Mesodermal cell (in vitro differentiated cells): Measurements from ENCODE around the gene RAET1L.

Experiments
- H3K27ac ChIP-seq: 2 replicates; pipeline ENCODE4 v1.7.0; 2013; ENCODE audit warnings: mild to moderate bottlenecking, low read depth, low read length, moderate library complexity; ENCODE audit not compliant: severe bottlenecking
- H3K36me3 ChIP-seq: 2 replicates; pipeline ENCODE4 v1.7.1; 2013; ENCODE audit warnings: mild to moderate bottlenecking, low read length, moderate library complexity; ENCODE audit not compliant: control insufficient read depth, insufficient read depth
- H3K4me1 ChIP-seq: one replicate; pipeline ENCODE4 v1.7.1; 2013; ENCODE audit warnings: mild to moderate bottlenecking, low read length; ENCODE audit not compliant: insufficient read depth, control insufficient read depth, poor library complexity, severe bottlenecking
- H3K4me3 ChIP-seq: 2 replicates; pipeline ENCODE4 v1.7.0; 2013; ENCODE audit warnings: low read length, control low read depth, mild to moderate bottlenecking; ENCODE audit not compliant: insufficient read depth, poor library complexity, severe bottlenecking; ENCODE audit errors: extremely low read depth
- H3K9me3 ChIP-seq: 2 replicates; pipeline ENCODE4 v1.7.1; 2013; ENCODE audit warnings: mild to moderate bottlenecking, low read length, moderate library complexity; ENCODE audit not compliant: control insufficient read depth
- WGBS, 2 experiments: methylation state at CpG; one replicate each; pipeline ENCODE4 v1.1.5; 2013; ENCODE audit warnings: missing lambda C conversion rate in 2 of 2; ENCODE audit not compliant: insufficient coverage in 2 of 2; 5-methylcytosine and 5-hydroxymethylcytosine counted together

Gene RAET1L

DNA sequence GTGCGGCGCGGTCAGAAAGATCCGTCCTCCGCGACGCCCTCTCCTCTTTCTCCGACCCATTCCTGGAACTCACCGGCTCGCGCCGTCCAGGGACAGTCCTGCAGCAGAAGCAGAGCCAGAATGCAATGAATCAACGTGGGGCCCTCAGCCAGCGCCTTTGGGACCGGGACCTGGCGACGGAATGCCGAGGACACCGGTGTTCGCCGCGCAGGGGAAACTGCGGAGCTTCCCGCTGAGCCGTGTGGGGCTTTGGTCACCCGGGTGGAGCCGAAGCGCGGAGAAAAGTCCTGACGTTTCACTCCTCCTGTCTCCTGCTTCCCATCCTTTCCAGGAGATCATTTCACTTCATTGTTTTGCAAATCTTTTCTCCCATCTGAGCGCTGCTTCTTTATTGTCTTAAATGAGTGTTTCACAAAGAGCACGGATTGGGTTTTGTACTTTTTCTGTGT is 35.1 kb downstream of the RAET1L start:
- Histone ChIP-seq H3K4me3 (no peak overlapping the region), H3K36me3 (no peaks in the 10 kb centered on the region), H3K27ac (no peak overlapping the region), H3K9me3 (no peaks in the 10 kb centered on the region), H3K4me1 (peaks cover 4% of the 10 kb centered on the region)
- WGBS, 2 experiments = 1 to 2% methylated on average over 23 to 29 of the region's 32 CpGs

DNA sequence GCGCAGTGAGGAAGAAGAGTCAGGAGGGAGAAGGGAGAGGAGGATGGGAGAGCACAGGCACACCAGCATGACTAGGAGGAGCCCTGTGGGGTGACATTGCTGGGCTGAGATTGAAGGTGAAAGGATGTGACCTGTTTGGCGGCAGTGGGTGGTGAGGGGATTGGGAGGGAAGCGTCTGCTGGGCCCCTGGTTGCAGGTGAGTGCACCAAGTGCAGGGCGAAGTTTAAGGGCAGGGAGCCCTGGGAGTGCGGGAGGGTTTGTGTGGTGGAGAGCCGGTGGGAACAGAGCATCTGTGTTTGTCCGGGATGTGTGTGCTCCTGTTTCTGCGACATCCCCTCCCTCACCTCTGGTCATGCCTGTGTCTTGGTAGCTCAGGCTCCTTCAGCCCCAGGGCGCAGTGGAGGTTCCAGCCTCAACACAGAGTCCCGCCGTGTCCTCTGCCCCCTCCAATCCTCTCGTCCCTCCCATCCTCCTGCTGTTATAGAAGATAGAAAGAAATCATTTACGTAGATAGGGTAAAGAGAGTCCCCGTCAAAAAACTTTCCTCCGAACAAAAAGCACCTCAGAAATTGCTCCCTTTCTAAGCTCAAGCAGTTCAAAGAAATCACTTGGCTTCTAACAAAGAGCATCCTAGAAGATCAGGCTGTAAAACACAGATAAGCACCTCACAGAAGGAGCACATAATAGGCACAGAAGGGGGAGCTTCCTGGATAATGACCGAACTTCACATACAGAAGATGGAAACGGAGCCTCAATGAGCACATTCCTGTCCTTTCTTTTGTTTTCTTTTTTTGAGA is 36.6 kb downstream of the RAET1L start:
- Histone ChIP-seq H3K4me1 (peaks cover 4% of the 10 kb centered on the region), H3K4me3 (no peak overlapping the region), H3K27ac (no peak overlapping the region), H3K9me3 (no peaks in the 10 kb centered on the region), H3K36me3 (no peaks in the 10 kb centered on the region)
- whole genome bisulfite sequencing, 2 experiments = 2 to 4% methylated on average over 4 to 7 of the region's 17 CpGs

DNA sequence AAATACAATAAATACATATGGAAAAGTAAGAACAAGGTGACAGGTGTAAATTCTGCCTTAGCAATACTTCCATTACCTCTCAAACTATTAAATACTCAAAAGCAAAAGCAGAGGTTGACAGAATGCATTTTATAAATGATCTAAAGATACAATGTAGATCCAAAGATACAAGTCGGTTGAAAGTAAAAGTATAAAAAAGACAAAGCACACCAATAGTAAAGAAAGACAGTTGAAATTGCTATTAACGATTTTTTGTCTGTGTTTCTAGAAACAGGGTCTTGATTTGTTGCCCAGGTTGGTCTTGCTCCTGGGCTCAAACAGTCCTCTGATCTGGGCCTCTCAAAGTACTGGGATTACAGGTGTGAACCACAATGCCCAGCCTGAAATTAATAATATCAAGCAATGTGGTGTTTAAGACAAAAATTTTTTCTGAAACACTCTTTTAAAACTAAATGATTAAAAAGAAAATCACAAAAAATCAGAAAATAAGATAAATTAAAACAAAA is 37.7 kb downstream of the RAET1L start:
- Histone ChIP-seq H3K36me3 (no peaks in the 10 kb centered on the region), H3K9me3 (no peaks in the 10 kb centered on the region), H3K27ac (no peak overlapping the region), H3K4me3 (no peak overlapping the region), H3K4me1 (peaks cover 4% of the 10 kb centered on the region)
- no CpG with 5 or more reads among the region's 2 CpGs for WGBS, 2 experiments

DNA sequence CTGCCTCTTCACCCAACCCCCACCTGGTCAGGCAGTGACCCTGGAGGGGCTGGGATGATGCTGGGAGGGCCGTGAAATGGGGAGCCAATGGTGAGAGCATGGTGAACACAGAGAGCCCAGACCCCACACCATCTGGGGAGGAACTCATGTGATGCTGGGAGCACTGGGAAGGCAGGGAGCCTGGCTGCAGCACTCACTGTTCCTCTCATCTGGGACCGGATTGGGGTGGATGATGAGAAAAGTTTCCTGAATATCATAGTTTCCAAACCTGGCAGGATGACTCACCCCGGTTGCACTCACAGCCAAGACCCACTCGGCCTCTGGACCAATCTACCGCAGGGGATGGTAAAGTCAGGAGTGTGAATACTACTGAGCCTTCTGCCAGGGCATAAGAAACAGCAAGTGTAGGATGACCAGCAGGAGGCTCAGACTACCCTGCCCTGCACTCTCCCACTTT is 39.8 kb downstream of the RAET1L start:
- H3K27ac ChIP-seq = no peak overlapping the region
- no peaks in the 10 kb centered on the region for H3K36me3 ChIP-seq
- no peaks in the 10 kb centered on the region for H3K9me3 ChIP-seq
- no peak overlapping the region for H3K4me3 ChIP-seq
- 37 to 55% methylated on average over 3 to 4 of the region's 5 CpGs for WGBS, 2 experiments
- no peaks in the 10 kb centered on the region for H3K4me1 ChIP-seq

DNA sequence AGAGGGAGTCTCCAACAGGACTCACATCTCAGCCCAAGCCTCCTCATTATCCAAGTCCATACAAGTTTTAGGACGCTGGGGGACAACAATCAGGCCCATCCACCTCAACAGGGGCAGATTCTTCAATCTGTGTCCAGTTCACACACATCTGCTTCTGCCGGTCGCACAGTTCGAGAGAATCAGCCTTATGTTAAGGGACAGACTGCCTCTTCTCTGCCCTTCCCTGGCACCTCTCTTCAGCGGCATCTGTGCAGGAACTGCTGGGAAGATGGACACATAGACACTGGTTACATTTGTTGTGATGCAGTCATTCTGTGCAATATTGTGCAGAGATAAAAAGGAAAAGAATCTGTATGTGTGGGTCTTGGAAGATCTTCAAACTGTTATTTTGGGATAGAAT is 40.6 kb downstream of the RAET1L start:
- Histone ChIP-seq H3K4me1 (no peaks in the 10 kb centered on the region), H3K27ac (no peak overlapping the region), H3K4me3 (no peak overlapping the region), H3K36me3 (no peaks in the 10 kb centered on the region), H3K9me3 (no peaks in the 10 kb centered on the region)
- WGBS, 2 experiments = 75 to 78% methylated on average over 2 to 5 of the region's 5 CpGs

DNA sequence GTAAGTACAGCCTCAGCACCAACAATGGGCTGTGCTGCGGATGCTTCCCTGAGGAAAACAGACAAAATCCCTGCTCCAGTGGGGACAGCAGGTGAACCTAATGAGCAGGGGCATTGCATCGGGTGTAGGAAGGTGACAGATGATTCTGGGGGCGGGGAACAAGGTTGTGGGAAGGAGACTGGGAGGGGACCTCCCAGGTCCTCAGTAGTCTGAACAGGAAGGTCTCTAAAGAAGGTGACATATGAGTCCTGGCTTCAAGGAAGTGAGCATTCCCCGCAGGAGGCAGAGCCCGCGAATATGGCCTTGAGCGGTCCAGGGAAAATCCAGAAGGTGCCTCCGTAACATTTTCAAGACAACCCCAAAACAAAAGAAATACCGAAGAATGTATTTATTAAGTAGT is 42.2 kb downstream of the RAET1L start:
- 13% methylated on average over 3 of the region's 9 CpGs; no CpG with 5 or more reads in 1 of the 2 experiments for WGBS, 2 experiments
- H3K4me1 ChIP-seq = no peaks in the 10 kb centered on the region
- no peaks in the 10 kb centered on the region for H3K36me3 ChIP-seq
- no peak overlapping the region for H3K27ac ChIP-seq
- no peak overlapping the region for H3K4me3 ChIP-seq
- no peaks in the 10 kb centered on the region for H3K9me3 ChIP-seq

DNA sequence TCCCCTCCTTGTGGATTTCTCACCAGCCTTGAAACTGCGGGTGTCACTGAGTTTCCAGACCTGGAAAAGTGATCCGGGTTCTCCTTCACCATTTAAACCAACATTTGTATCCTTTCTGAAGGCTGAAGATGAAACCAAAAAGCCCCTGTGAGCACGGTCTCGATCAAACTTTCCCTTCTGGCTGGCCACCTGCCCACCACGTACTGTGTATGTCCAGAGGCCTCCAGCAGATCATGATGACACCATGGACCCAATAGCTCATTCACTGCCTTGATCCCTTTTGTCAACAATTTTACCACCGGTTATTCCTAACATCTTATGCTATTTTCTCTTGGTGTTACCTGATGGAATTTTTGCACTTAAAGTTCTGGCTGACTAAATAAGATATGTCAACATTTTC is 46.0 kb downstream of the RAET1L start:
- no peaks in the 10 kb centered on the region for H3K36me3 ChIP-seq
- H3K4me3 ChIP-seq = no peak overlapping the region
- H3K4me1 ChIP-seq = no peaks in the 10 kb centered on the region
- no peaks in the 10 kb centered on the region for H3K9me3 ChIP-seq
- H3K27ac ChIP-seq = no peak overlapping the region
- WGBS, 2 experiments = 76 to 79% methylated on average over 5 of the region's 6 CpGs

DNA sequence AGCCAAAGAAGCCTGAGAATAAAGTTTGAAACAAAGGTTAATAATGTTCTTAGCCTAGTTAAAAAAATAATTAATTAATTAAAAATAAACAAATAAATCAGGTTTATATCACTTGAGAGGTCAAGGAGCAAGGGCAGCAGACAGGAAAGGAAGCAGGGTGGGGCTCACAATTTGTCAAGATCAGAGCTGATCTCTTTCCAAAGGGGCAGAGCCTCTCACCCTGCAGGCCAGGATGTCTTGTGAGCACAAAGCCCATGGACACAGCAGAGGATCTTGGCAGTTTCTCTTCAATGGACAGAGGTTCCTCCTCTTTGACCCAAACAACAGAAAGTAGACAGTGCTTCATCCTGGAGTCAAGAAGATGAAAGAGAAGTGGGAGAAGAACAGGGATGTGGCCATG is 46.7 kb downstream of the RAET1L start:
- no peak overlapping the region for H3K4me3 ChIP-seq
- no peaks in the 10 kb centered on the region for H3K4me1 ChIP-seq
- H3K9me3 ChIP-seq = no peaks in the 10 kb centered on the region
- no peak overlapping the region for H3K27ac ChIP-seq
- H3K36me3 ChIP-seq = no peaks in the 10 kb centered on the region

DNA sequence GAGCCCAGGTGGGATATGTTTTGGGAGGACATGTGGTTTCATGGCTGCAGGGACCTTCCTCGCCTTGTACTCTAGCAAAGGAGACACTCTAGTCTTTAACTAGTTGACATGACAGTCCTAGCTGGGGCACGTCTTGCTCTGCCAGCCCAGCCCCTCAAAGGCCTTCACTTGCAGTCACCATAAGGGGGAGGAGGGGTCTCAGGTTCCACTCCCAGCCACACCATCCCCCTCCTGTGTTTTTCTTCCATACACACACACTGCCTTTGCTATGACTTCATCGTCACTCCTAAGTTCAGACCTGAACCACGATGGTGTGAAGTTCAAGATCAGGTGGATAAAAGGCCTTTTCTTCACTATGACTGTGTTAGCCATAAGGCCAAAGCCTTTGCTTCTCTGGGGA is 48.1 kb downstream of the RAET1L start:
- H3K4me1 ChIP-seq = no peaks in the 10 kb centered on the region
- 51 to 63% methylated on average over 2 to 3 of the region's 4 CpGs for WGBS, 2 experiments

DNA sequence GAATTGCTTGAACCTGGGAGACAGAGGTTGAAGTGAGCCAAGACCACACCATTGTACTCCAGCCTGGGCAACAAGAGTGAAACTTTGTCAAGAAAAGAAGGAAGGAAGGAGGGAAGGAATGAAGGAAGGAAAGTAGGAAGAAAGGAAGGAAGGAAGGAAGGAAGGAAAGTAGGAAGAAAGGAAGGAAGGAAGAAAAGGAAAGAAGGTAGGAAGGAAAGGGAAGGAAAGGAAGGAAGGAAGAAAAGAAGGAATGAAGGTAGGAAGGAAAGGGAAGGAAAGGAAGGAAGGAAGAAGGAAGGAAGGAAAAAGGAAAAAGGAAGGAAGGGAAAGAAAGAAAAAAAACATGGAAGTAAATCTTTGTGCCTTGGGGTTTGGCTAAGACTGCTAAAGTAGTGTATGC is 49.9 kb downstream of the RAET1L start:
- H3K27ac ChIP-seq = no peak overlapping the region
- no peak overlapping the region for H3K4me3 ChIP-seq
- H3K4me1 ChIP-seq = no peaks in the 10 kb centered on the region
- H3K9me3 ChIP-seq = no peaks in the 10 kb centered on the region
- no peaks in the 10 kb centered on the region for H3K36me3 ChIP-seq

More for the DNA sequence above, 48.1 kb downstream of the RAET1L start:
- Histone ChIP-seq H3K36me3 (no peaks in the 10 kb centered on the region), H3K4me3 (no peak overlapping the region), H3K9me3 (no peaks in the 10 kb centered on the region), H3K27ac (no peak overlapping the region)

DNA sequence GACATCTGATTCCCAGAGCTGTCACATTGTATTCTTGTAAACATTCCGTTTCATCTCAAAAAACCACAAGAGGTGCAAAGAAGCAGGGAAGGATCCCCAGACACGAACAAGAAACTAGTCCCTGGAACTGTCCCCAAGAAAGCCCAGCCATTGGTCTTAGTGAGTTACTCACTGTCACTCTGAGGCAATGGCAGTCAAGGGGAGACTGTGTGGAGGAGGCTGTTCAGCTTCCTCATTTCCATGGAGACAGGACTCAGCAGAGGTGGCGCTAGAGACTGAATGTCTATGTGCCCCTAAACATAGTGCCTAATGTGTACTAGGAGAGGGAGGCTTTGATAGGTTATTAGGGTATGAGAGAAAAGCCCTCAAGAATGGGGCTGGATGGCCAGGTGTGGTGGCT is 50.5 kb downstream of the RAET1L start:
- 56 to 57% methylated on average over 2 to 3 of the region's 3 CpGs for WGBS, 2 experiments
- no peaks in the 10 kb centered on the region for H3K4me1 ChIP-seq
- H3K36me3 ChIP-seq = no peaks in the 10 kb centered on the region
- H3K27ac ChIP-seq = no peak overlapping the region
- H3K9me3 ChIP-seq = no peaks in the 10 kb centered on the region
- H3K4me3 ChIP-seq = no peak overlapping the region
